GOT3 (cell line): ENCODE measurements around the gene SCO1.
"Not testable (repeated sequence)": the region's sequence is repeated elsewhere in the genome, so short reads cannot be mapped to it uniquely, and the experiment has no call there.

ENCODE experiments used
- DNase-seq: peaks from one replicate; lab custom pipeline; 2025; ENCODE audit warnings: mixed read lengths; lab: John Stamatoyannopoulos, UW

SCO1 gene

DNA sequence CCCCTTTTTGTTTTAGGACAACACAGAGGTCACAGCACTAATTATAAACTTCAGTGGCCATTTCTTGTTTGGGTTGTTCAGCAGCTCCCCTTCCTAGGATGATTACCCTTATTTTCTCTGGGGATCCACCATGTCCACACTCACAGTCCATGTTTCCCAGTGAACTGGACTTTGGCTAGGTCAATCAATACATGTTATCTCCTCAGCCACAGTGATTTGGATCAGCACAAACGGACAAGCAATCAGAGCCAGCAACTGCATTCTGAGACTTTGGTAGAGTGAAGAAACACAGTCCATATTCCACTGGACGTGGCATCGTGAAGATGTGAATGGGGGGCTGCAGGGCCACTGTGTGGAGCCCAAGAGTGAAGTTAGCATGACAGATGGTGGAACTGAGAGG lies 27.9 kb upstream of the SCO1 start:
- DNase-seq: no peak

GRCh38 chr17:10724546-10725195 lies 27.3 kb upstream of the SCO1 start:
- DNase-seq: no peak

- no peak for DNase-seq
Measured at GRCh38 chr17:10718547-10718946, 21.2 kb upstream of the SCO1 start.

DNA sequence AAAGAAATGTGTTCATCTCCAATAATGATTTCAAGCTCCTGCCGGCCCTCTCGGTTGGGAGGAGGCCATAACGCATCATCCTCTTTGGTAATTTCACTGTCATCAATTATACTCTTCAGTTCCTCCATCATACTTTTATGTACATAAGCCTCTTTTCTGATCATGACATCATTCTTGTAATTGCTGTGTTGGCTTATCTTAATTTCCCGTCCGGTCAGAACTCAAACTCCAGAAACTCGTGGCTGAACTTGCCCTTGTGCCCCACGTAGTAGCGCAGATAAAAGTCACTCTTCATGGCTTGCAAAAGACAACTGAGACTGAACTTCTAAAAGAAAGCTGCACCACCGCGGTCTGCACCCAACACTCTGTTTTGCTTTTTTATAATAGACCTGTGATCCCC lies 18.9 kb upstream of the SCO1 start:
- DNase-seq: no peak

DNA sequence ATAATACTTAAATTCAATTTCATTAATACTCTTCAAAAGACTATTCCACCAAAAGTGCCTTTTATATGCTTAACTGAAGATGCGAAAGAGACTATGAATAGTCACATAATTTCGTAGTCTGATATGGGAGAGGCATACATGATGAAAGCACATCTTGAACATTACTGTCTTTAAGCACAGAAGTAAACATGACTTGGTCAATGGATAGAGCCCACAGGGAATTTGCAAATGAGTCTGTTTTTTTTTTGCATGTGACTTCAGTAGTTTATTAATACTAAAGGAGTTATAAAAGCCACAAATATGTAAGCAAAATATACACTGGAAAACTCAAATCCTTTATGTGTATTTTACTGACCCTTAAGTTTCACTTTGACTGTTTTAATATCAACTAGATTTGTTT lies 16.0 kb upstream of the SCO1 start:
- no peak for DNase-seq

DNA sequence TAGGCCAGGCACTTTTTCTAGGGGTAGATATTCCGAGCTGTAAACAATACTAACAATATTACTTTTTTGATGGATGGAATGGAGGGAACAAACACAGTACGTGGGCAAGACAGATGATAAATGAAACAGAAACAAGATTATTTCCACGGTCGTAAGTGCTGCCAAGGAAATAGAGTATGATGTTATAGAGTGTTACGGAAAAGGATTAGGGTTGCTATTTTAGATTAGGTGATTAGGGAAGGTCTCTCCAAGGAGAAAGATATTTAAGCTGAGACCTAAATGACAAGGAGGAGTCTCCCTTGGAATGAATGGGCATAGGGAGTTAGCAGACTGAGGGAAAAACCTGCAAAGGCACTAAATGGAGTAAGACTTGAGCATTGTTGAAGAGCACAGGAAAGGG lies 8.4 kb upstream of the SCO1 start:
- no peak for DNase-seq

DNA sequence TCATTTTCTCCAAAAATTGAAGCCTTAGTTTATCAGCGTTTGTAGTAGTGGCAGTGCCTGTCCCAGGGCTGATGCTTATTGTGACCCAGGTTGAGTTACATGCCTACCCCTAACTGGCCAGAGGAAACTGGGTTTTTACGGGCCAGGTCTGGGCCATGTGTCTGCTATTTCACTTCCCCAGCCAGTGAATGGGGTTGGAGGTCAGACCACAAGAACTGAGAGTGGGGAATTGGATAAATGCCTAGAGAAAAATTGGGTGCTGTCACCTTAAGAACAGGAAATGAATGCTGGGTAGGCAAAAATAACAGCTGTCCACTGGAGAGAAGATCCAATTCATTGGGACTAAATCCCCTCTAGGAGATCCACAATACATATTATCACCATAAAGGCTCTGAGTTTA lies 5.2 kb upstream of the SCO1 start:
- DNase-seq: no peak

GRCh38 chr17:10699856-10700255 lies 2.5 kb upstream of the SCO1 start:
- DNase-seq: no peak

DNA sequence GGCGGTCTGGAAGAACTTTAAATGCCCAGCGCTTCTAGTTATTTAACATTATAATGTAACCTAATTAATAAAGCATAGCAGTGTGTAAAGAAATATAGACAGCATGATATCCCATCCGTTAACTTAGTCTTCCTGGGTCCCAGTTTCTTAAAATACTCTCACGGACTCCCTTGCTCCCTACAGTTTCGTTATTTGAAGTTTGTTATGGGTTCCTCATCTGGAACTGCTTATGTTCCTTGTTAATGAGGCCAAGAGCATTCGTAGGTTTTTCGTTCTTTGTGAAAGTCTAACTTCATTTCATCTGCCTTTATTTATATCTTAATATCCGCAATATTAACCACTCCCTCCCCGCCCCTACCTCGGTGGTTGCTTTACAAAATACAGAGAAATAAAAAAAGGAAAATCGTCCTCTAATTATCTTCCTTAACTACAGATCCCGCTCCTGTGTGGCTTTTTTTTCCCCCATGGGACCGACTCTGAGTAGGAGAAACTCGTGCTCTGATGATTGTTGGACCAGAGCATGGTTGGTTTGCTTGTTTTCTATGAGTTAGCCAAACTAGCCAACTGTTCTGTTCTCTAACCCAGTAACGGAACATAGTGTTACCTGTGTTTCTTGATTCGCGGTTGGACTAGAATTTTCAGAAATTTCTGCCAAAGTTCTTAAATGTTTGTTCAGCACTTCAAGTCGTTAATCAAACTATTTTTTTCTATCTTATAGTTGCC lies 924 bp upstream of the SCO1 start:
- DNase-seq: no peak

DNA sequence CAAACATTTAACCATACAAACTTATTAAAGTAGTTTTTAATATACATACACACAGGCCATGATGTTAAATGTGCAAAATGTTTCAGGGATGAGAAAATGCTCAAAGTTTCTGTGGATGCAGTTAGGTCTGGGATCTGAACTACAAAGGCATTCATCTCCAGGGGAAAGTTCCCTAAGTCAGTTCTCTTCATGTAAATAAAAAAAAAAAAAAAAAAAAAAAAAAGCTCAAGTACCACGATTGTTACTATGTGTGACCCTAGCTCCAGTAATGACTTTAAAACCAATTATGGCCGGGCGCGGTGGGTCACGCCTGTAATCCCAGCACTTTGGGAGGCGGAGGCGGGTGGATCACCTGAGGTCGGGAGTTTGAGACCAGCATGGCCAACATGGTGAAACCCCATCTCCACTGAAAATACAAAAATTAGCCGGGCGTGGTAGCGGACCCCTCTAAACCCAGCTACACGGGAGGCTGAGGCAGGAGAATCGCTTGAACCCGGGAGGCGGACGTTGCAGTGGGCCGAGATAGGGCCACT lies 1.4 kb downstream of the SCO1 start:
- DNase-seq: not testable (repeated sequence)

- no peak for DNase-seq
Measured at GRCh38 chr17:10687499-10687898, 9.8 kb downstream of the SCO1 start.

GRCh38 chr17:10683853-10684252 lies 13.5 kb downstream of the SCO1 start:
- no peak for DNase-seq

DNA sequence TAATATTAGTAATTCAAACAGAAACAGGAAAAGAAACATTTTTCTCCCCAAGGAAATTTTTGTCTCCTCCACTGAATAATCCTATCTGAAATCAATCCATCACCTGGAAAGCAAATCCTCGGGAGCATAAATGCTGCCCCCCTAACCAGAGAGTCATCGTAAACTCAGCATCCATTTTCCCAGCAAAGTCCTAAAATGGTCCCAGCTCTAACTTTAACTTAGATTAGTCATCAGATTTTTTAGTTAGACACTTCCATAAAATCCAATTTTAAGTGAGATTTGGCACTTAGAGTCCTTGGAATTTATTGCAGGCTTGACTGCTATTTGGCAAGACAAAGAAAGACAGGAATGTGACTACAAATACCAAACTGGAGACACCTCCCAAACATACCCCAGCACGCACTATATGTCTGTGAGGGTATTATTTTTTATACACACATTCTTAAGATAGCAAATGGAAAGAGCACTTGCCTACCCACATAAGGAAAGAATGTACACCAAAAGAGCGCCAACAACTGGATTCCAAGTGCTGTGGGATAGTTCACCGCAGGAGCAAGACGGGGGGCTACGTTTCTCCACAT lies 15.4 kb downstream of the SCO1 start:
- no peak for DNase-seq

DNA sequence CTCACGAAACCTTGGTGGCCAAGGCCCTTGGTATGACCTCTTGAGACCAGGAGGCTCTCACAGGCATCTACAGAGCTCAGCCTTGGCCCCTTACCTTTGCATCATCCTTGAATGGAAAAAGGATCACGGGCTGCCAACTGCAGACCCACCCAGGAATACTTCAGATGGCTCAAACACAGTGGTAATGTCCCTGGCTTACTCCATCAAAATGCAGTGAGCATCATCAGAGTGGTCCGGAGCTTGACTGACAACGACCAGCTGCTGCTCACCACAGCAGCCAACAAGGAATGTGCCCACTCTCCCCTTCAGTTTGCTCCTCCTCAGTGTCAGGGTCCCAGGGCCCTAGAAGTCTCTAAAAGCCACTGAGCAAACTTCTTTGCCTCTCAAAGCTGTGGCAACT lies 22.6 kb downstream of the SCO1 start:
- no peak for DNase-seq

DNA sequence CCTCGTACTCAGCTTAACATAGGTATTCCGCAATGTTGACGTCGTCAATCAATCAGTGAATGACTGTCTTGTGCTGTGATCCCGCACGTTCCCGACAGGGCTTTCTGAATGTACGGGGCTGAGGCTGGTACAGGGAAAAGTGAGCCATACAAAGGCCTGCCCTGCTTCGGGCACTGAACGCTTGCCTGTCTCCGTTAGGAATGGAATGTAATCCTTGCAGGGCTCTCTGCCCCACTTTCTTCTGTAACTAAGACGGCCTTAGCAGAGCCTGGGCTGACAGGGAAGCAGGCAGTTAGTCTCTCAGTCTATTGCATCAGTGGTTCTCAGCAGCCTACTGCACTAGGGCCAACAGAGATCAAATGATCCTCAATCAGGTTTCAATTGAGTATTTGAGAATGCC lies 24.0 kb downstream of the SCO1 start:
- DNase-seq: no peak

DNA sequence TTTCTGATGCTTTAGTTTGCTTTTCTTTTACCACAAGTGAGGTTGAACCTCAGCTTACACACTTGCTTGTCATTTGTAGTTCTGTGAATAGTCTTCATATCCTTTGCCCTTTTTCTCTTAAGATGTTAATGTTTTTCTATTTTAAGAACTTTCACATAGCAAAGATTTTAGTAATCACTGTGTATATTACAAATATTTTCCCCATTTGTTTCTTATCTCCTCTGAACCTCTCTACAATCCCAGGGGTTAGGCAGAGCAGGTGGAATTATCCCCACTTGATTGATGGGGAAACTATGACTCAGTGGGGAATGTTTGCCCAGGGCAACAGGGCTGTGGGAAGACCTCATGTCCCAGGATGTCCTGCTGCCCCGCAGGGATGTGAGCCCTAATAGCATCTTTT lies 28.6 kb downstream of the SCO1 start:
- DNase-seq: no peak

- DNase-seq: no peak
Measured at GRCh38 chr17:10666906-10667305, 30.4 kb downstream of the SCO1 start.

GRCh38 chr17:10664571-10664970 lies 32.8 kb downstream of the SCO1 start:
- DNase-seq: no peak

- no peak for DNase-seq
Measured at GRCh38 chr17:10663231-10663630, 34.1 kb downstream of the SCO1 start.

GRCh38 chr17:10661437-10661836 lies 35.9 kb downstream of the SCO1 start:
- DNase-seq: no peak

- no peak for DNase-seq
Measured at GRCh38 chr17:10657879-10658278, 39.5 kb downstream of the SCO1 start.

DNA sequence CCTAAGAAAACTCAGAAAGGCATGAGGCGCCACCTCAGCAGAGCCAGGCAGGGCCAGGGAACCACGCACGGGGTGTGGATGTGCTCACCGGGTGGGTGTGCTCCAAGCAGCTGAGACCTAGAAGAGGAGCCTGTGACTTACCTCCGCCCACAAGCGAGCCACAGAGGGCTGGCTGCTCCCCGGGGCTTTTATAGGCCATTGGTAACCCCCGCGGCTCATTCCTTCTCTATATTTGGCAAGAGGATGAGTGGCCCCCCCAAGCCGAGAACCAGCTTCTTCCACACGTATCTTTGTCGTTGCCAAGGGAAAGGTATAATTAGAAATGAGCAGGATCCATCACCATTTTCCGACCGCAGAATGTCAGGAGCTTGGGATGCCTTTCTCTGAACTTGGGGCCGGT lies 40.2 kb downstream of the SCO1 start, which contains the start of gene MYH3:
MYH3 (minus strand) TSS at position 162 of the 400 bp plus-strand sequence. CDS start 2,245 bp downstream, outside the sequence.
- DNase-seq: no peak

DNA sequence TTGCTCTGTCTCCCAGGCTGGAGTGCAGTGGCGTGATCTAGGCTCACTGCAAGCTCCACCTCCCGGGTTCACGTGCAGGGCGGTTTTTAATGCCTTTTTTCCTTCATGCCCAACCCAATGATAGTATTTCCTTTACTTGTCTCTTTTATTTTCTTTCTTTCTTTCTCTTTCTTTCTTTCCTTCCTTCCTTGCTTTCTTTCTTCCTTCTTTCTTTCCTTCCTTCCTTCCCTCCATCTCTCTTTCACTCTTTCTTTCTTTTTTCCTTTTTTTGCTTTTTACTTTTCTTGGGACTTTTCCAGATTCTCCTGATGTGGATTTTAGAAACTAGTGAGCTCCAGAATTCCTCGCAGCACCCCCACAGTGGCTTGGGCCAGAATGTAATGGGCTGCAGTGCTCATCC lies 43.3 kb downstream of the SCO1 start:
- DNase-seq: no peak
